Measurements from ENCODE around the gene TRERF1.
A peak's percentile ranks its signal among the peaks of the same experiment; 100 is the strongest.

TRERF1 gene

DNA sequence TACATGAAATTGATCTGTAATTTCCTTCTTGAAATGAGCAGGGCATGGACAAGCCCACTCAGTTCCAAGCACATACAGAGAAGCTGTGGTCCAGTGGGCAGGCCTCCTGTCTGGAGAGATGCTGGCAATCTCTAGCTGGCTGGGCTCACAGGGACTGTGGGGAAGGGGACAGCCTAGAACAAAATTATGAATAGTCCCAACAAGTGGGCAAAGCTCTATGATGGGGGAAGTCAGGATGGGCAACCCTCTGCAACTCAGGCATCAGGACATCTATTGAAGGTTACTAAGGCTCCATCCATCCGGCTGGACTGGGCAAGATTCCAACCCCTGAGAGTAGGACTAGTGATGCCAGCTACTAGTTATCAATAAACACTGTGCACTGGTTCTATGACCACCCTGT lies 40.9 kb downstream of the TRERF1 start:
- Histone ChIP-seq H3K9me3 (ENCODE audit: control insufficient read depth, low read length) (no peaks in the 10 kb centered on the region), H4K8ac (ENCODE audit: low read length) (no peak overlapping the region), H2BK15ac (ENCODE audit: low read depth, poor library complexity, severe bottlenecking) (no peak overlapping the region), H3K79me1 (replicated peaks; ENCODE audit: low read length, poor library complexity, severe bottlenecking) (peaks cover 29% of the 10 kb centered on the region), H3K4ac (ENCODE audit: low read depth in 1 of 2, low read length in 2 of 2) (no peak overlapping the region), H2BK120ac (ENCODE audit: low read depth, low read length) (no peak overlapping the region), H3K27ac (ENCODE audit: low read length, poor library complexity, severe bottlenecking) (no peak overlapping the region), H2AFZ (ENCODE audit: low read depth, low read length) (no peak overlapping the region), H3K23ac (ENCODE audit: low read length in 2 of 2) (peak overlapping the region in 1 of 2 experiments; percentile 59), H3K4me3 (ENCODE audit: insufficient read depth in 1 of 2, low read depth in 1 of 2, low read length in 2 of 2) (no peak overlapping the region), H3K27me3 (ENCODE audit: control insufficient read depth in 1 of 2, insufficient read depth in 1 of 2, low read length in 2 of 2) (no peaks in the 10 kb centered on the region), H3K18ac (ENCODE audit: low read depth in 1 of 2, low read length in 2 of 2) (no peak overlapping the region), H3K36me3 (ENCODE audit: control insufficient read depth in 1 of 2, insufficient read depth in 2 of 2, low read depth in 1 of 2, low read length in 2 of 2) (no peaks in the 10 kb centered on the region), H3K4me2 (ENCODE audit: low read length, poor library complexity, severe bottlenecking) (no peak overlapping the region), H4K91ac (ENCODE audit: low read length) (no peak overlapping the region), H2AK5ac (ENCODE audit: low read length, severe bottlenecking) (no peak overlapping the region), H3K4me1 (ENCODE audit: control insufficient read depth, insufficient read depth, low read depth, low read length) (peaks cover 10% of the 10 kb centered on the region), H3K9ac (ENCODE audit: low read length) (no peak overlapping the region), H3K14ac (ENCODE audit: low read length in 2 of 2) (peak overlapping the region in 1 of 2 experiments; percentile 28), H2BK12ac (ENCODE audit: low read length in 2 of 2) (no peak overlapping the region), H2BK5ac (ENCODE audit: low read depth, low read length, poor library complexity, severe bottlenecking) (no peak overlapping the region)
- DNase-seq, result no peak
- WGBS, result 84% methylated on average over 1 of the region's 1 CpG

DNA sequence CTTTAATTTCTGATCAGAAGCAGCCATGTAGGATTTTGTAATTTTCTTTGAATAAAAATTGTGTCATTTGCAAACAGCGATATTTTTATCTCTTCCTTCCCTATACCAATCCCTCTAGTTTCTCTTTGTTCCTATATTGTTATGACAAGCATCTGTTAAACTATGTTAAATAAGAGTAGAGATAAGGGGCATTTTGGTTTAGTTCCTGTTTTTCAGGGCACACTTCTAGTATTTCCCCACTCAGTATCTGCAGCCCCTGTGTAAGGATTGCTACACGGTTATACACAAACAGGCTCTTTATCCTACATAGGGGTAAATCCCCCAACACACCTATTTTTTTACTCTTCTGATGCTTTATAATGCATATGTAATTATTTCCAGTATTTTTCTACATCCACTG lies 42.1 kb downstream of the TRERF1 start:
- Histone ChIP-seq H3K18ac (ENCODE audit: low read depth in 1 of 2, low read length in 2 of 2) (no peak overlapping the region), H4K8ac (ENCODE audit: low read length) (no peak overlapping the region), H3K9ac (ENCODE audit: low read length) (no peak overlapping the region), H3K9me3 (ENCODE audit: control insufficient read depth, low read length) (no peaks in the 10 kb centered on the region), H4K91ac (ENCODE audit: low read length) (no peak overlapping the region), H3K4me3 (ENCODE audit: insufficient read depth in 1 of 2, low read depth in 1 of 2, low read length in 2 of 2) (no peak overlapping the region), H3K14ac (ENCODE audit: low read length in 2 of 2) (no peak overlapping the region), H3K27me3 (ENCODE audit: control insufficient read depth in 1 of 2, insufficient read depth in 1 of 2, low read length in 2 of 2) (no peaks in the 10 kb centered on the region), H3K4me2 (ENCODE audit: low read length, poor library complexity, severe bottlenecking) (no peak overlapping the region), H2AFZ (ENCODE audit: low read depth, low read length) (no peak overlapping the region), H3K36me3 (ENCODE audit: control insufficient read depth in 1 of 2, insufficient read depth in 2 of 2, low read depth in 1 of 2, low read length in 2 of 2) (no peaks in the 10 kb centered on the region), H3K4ac (ENCODE audit: low read depth in 1 of 2, low read length in 2 of 2) (no peak overlapping the region), H3K23ac (ENCODE audit: low read length in 2 of 2) (no peak overlapping the region), H2BK12ac (ENCODE audit: low read length in 2 of 2) (no peak overlapping the region), H2BK15ac (ENCODE audit: low read depth, poor library complexity, severe bottlenecking) (no peak overlapping the region), H2BK5ac (ENCODE audit: low read depth, low read length, poor library complexity, severe bottlenecking) (no peak overlapping the region), H2AK5ac (ENCODE audit: low read length, severe bottlenecking) (no peak overlapping the region), H3K4me1 (ENCODE audit: control insufficient read depth, insufficient read depth, low read depth, low read length) (peaks cover 10% of the 10 kb centered on the region), H3K79me1 (replicated peaks; ENCODE audit: low read length, poor library complexity, severe bottlenecking) (peaks cover 31% of the 10 kb centered on the region), H3K27ac (ENCODE audit: low read length, poor library complexity, severe bottlenecking) (no peak overlapping the region), H2BK120ac (ENCODE audit: low read depth, low read length) (no peak overlapping the region)
- WGBS, result 88% methylated on average over 1 of the region's 2 CpGs
- no peak for DNase-seq

DNA sequence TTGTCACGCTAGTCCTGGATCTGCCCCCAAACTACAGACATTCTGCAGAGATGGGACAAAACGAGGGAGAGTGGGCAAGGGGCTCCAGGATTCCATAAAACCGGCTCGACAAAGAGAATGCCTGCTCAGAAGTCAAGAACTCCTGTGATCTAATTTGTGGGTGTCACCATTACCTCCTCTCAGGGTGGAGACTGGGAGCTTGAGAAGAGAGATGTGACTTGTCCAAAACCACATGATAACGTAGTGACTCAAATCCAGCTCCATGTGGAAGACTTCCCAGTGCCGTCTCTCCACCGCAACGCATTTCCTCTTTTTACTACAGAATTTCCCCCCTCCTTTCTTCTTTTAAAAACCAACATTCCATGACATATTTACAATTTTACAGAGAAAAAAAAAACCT lies 44.3 kb downstream of the TRERF1 start:
- peak overlapping the region; percentile 29 for H2BK15ac ChIP-seq (ENCODE audit: low read depth, poor library complexity, severe bottlenecking)
- H2BK5ac ChIP-seq (ENCODE audit: low read depth, low read length, poor library complexity, severe bottlenecking), result no peak overlapping the region
- H3K4me2 ChIP-seq (ENCODE audit: low read length, poor library complexity, severe bottlenecking), result no peak overlapping the region
- no peak overlapping the region for H3K27ac ChIP-seq (ENCODE audit: low read length, poor library complexity, severe bottlenecking)
- peak; percentile 61 for DNase-seq
- H2BK120ac ChIP-seq (ENCODE audit: low read depth, low read length), result no peak overlapping the region
- H3K14ac ChIP-seq (ENCODE audit: low read length in 2 of 2), result no peak overlapping the region
- H3K4me3 ChIP-seq (ENCODE audit: insufficient read depth in 1 of 2, low read depth in 1 of 2, low read length in 2 of 2), result peak overlapping the region in 1 of 2 experiments; percentile 56
- no peaks in the 10 kb centered on the region for H3K27me3 ChIP-seq (ENCODE audit: control insufficient read depth in 1 of 2, insufficient read depth in 1 of 2, low read length in 2 of 2)
- no peak overlapping the region for H4K8ac ChIP-seq (ENCODE audit: low read length)
- peaks cover 36% of the 10 kb centered on the region for H3K79me1 ChIP-seq (replicated peaks; ENCODE audit: low read length, poor library complexity, severe bottlenecking)
- 68% methylated on average over 8 of the region's 8 CpGs for WGBS
- H4K91ac ChIP-seq (ENCODE audit: low read length), result no peak overlapping the region
- H3K18ac ChIP-seq (ENCODE audit: low read depth in 1 of 2, low read length in 2 of 2), result no peak overlapping the region
- H3K23ac ChIP-seq (ENCODE audit: low read length in 2 of 2), result no peak overlapping the region
- H3K9ac ChIP-seq (ENCODE audit: low read length), result peak overlapping the region; percentile 80
- no peak overlapping the region for H3K4ac ChIP-seq (ENCODE audit: low read depth in 1 of 2, low read length in 2 of 2)
- H2AK5ac ChIP-seq (ENCODE audit: low read length, severe bottlenecking), result no peak overlapping the region
- H2AFZ ChIP-seq (ENCODE audit: low read depth, low read length), result no peak overlapping the region
- H3K4me1 ChIP-seq (ENCODE audit: control insufficient read depth, insufficient read depth, low read depth, low read length), result peaks cover 20% of the 10 kb centered on the region
- peaks cover 0 to 6% of the 10 kb centered on the region in 2 experiments for H3K36me3 ChIP-seq (ENCODE audit: control insufficient read depth in 1 of 2, insufficient read depth in 2 of 2, low read depth in 1 of 2, low read length in 2 of 2)
- H2BK12ac ChIP-seq (ENCODE audit: low read length in 2 of 2), result no peak overlapping the region
- no peaks in the 10 kb centered on the region for H3K9me3 ChIP-seq (ENCODE audit: control insufficient read depth, low read length)

DNA sequence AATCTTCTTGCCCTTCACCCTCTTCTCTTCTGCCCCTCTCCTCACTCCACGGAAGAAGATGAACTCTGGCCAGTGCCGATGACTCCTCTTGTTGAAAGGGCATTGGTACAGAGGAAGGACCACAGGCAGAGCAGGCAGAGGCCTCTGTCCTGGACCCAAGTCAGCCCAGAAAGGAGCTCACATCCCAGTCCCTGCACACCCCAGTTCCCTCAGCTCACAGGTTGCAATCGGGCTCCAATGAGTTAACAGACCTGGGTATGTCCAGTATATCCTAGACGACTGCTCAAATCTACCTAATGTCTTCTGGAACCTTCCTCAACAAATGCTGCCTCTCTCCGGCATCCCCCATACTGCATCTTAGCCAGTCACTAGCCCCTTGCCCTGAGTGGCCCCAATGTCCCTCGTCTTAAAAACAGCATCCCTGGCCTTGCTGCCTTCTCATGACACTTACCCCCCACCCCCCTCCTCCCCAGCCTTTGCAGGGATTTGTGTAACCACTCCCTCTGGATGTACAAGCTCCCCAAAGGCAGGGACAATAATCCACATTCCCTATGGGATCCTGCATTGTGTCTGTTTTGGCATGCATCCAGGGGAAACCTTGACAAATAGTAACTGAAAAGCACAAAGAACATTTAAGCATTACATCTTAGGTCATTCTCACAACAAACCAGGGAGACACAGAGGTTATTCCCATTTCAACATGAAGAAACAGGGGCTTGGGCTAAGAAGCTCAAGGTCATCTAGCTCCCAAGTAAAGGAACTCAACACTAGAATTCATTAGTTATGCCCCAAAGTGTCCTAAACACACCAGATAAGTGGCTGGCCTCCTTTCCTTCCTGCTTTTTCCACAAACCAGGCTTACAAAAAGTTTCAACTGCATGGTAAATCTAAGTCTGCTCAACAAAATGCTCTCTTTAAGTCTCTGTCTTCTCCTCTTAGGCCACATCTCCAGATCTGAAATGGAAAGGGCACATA lies 45.1 kb downstream of the TRERF1 start:
- Histone ChIP-seq H3K9me3 (ENCODE audit: control insufficient read depth, low read length) (no peaks in the 10 kb centered on the region), H3K4me1 (ENCODE audit: control insufficient read depth, insufficient read depth, low read depth, low read length) (peaks cover 23% of the 10 kb centered on the region), H3K9ac (ENCODE audit: low read length) (peak overlapping the region; percentile 80), H3K4me3 (ENCODE audit: insufficient read depth in 1 of 2, low read depth in 1 of 2, low read length in 2 of 2) (peak overlapping the region in 1 of 2 experiments; percentile 56), H3K36me3 (ENCODE audit: control insufficient read depth in 1 of 2, insufficient read depth in 2 of 2, low read depth in 1 of 2, low read length in 2 of 2) (peaks cover 0 to 6% of the 10 kb centered on the region in 2 experiments), H3K27me3 (ENCODE audit: control insufficient read depth in 1 of 2, insufficient read depth in 1 of 2, low read length in 2 of 2) (no peaks in the 10 kb centered on the region), H2AK5ac (ENCODE audit: low read length, severe bottlenecking) (peak overlapping the region; percentile 6), H3K23ac (ENCODE audit: low read length in 2 of 2) (no peak overlapping the region), H3K18ac (ENCODE audit: low read depth in 1 of 2, low read length in 2 of 2) (peak overlapping the region in 1 of 2 experiments; percentile 25), H2BK15ac (ENCODE audit: low read depth, poor library complexity, severe bottlenecking) (no peak overlapping the region), H3K4ac (ENCODE audit: low read depth in 1 of 2, low read length in 2 of 2) (no peak overlapping the region), H4K91ac (ENCODE audit: low read length) (no peak overlapping the region), H4K8ac (ENCODE audit: low read length) (no peak overlapping the region), H2AFZ (ENCODE audit: low read depth, low read length) (no peak overlapping the region), H2BK12ac (ENCODE audit: low read length in 2 of 2) (peak overlapping the region in 1 of 2 experiments; percentile 17), H3K4me2 (ENCODE audit: low read length, poor library complexity, severe bottlenecking) (no peak overlapping the region), H3K79me1 (replicated peaks; ENCODE audit: low read length, poor library complexity, severe bottlenecking) (peaks cover 39% of the 10 kb centered on the region), H2BK5ac (ENCODE audit: low read depth, low read length, poor library complexity, severe bottlenecking) (no peak overlapping the region), H2BK120ac (ENCODE audit: low read depth, low read length) (no peak overlapping the region), H3K27ac (ENCODE audit: low read length, poor library complexity, severe bottlenecking) (no peak overlapping the region), H3K14ac (ENCODE audit: low read length in 2 of 2) (no peak overlapping the region)
- DNase-seq, result peak; percentile 30
- 92% methylated on average over 6 of the region's 6 CpGs for WGBS

Data from mesenchymal stem cell (in vitro differentiated cells and primary cell).